Adrenal gland (tissue), 12 donors: ENCODE data around the gene MARK3. TPM values are rescaled to one million over a fixed set of nuclear protein-coding genes. Genes with fewer than 3 reads are reported as not detected.
A peak's percentile ranks its signal among the peaks of the same experiment; 100 is the strongest.

ENCODE experiments used
- DNase-seq, 7 donors: peaks; one replicate each; pipeline ENCODE4 v3.0.0-alpha.2; 2019 to 2020
- H3K27ac ChIP-seq, 5 donors: fragments of 200-600 bp; sonication (generic) in 4 of 5; 1 replicate in 3 of 5; 2 replicates in 2 of 5; pipeline versions ENCODE4 v1.5.1 to v1.8.0; 2016 to 2020; ENCODE audit warnings: mild to moderate bottlenecking in 1 of 5
- H3K27me3 ChIP-seq: fragments of 200-600 bp; 2 replicates; pipeline ENCODE4 v1.8.0; 2021
- H3K36me3 ChIP-seq, 2 donors: fragments of 200-600 bp; replicated peaks in 1 of 2; 1 replicate in 1 of 2; 2 replicates in 1 of 2; pipeline versions ENCODE4 v1.5.1 to v1.8.0; 2018 to 2022
- H3K4me1 ChIP-seq, 2 donors: fragments of 200-600 bp; replicated peaks in 1 of 2; 1 replicate in 1 of 2; 2 replicates in 1 of 2; pipeline versions ENCODE4 v1.5.1 to v1.8.0; 2018 to 2021
- H3K4me3 ChIP-seq, 4 donors: fragments of 200-600 bp; sonication (generic) in 3 of 4; one replicate each; pipeline ENCODE4 v1.5.1; 2016 to 2018
- H3K9me3 ChIP-seq, 3 donors: fragments of 200-600 bp; sonication (generic) in 1 of 3; replicated peaks in 1 of 3; 1 replicate in 2 of 3; 2 replicates in 1 of 3; pipeline versions ENCODE4 v1.5.1 to v1.8.0; 2016 to 2021
- POLR2A ChIP-seq, 2 donors: fragments of 450-650 bp; IDR thresholded peaks; one replicate each; pipeline ENCODE4 v1.6.1; 2017; ENCODE audit warnings: antibody characterized with exemption in 2 of 2, mild to moderate bottlenecking in 2 of 2, moderate library complexity in 1 of 2
- WGBS, 4 donors: extraction: QIAGEN DNeasy Blood & Tissue Kit in 2 of 4; methylation state at CpG; one replicate each; pipeline versions ENCODE4 v1.1.5 to v1.1.7; 2013 to 2017; 5-methylcytosine and 5-hydroxymethylcytosine counted together
- intact Hi-C, 2 donors: fragments of 100-400 bp; cut with DNase I; formaldehyde crosslinking; loops; one replicate each; pipeline versions ENCODE4 v1.14.1 to v1.15.0; 2022 to 2023
- polyA plus RNA-seq, 3 donors: library from polyadenylated mRNA; stranded (reverse); fragments of 200-250 nt in 2 of 3; fragments of 350-450 nt in 1 of 3; fragmentation: Illumina TruSeq in 1 of 3; extraction: RNeasy Lipid Tissue Mini Kit (QIAGEN cat#74804) in 1 of 3; gene quantifications; one replicate each; pipeline ENCODE4 v1.2.3, GENCODE V29; 2013 to 2014
- total RNA-seq, 9 donors: library from RNA; depleted of rRNA in 4 of 9; stranded (reverse); fragments of >200 nt in 4 of 9; fragments of 120-200 nt in 1 of 9; fragmentation: NEBNext Ultra II Directional in 1 of 9; extraction: Animal tissue kit (Norgen Biotek cat#: 25700) in 1 of 9; gene quantifications; one replicate each; pipeline versions ENCODE4 v1.1.0 to v1.2.4, GENCODE V29; 2013 to 2023
- TF ChIP-seq, protein P1 (sequence below), 6 experiments: fragments of 450-650 bp in 4 of 6; fragments of 200-600 bp in 2 of 6; sonication (generic) in 1 of 6; IDR thresholded peaks; 1 replicate in 5 of 6; 2 replicates in 1 of 6; pipeline versions ENCODE4 v1.5.1 to v1.8.0; 2016 to 2021; ENCODE audit warnings: antibody characterized with exemption in 6 of 6, mild to moderate bottlenecking in 2 of 6, moderate library complexity in 1 of 6
- donor health status: healthy with polysubstance abuse.
- donor health status: Bipolar disorder and iron deficiency.
- donor health status: DM: yes; HTN: yes; CAD: no.
- donor health status: DM: no; HTN: no; CAD: no.
- donor health status: DM: no; HTN: no; CAD: no.
- donor health status: DM: yes; HTN: yes; CAD: no.

MARK3 gene
- total and polyA plus RNA-seq, 12 donors: 73.1 to 233 (median 94.6) TPM

- Histone ChIP-seq H3K4me1 (peaks cover 3 to 9% of the 10 kb centered on the region in 2 donors), H3K9me3 (no peaks in the 10 kb centered on the region), H3K4me3 (no peak overlapping the region), H3K36me3 (peaks cover 0 to 51% of the 10 kb centered on the region in 2 donors), H3K27ac (no peak overlapping the region), H3K27me3 (no peaks in the 10 kb centered on the region)
- TF ChIP-seq POLR2A (IDR thresholded peaks at IDR 0.05): no peak
- TF ChIP-seq, protein P1, sequence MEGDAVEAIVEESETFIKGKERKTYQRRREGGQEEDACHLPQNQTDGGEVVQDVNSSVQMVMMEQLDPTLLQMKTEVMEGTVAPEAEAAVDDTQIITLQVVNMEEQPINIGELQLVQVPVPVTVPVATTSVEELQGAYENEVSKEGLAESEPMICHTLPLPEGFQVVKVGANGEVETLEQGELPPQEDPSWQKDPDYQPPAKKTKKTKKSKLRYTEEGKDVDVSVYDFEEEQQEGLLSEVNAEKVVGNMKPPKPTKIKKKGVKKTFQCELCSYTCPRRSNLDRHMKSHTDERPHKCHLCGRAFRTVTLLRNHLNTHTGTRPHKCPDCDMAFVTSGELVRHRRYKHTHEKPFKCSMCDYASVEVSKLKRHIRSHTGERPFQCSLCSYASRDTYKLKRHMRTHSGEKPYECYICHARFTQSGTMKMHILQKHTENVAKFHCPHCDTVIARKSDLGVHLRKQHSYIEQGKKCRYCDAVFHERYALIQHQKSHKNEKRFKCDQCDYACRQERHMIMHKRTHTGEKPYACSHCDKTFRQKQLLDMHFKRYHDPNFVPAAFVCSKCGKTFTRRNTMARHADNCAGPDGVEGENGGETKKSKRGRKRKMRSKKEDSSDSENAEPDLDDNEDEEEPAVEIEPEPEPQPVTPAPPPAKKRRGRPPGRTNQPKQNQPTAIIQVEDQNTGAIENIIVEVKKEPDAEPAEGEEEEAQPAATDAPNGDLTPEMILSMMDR (IDR thresholded peaks at IDR 0.05): no peak
- peak in 1 of 7 donors; percentile 45 for DNase-seq
- intact Hi-C loops: loop anchor here in 1 of 2 donors (10.0 kb wide), 2 partner anchors 57 to 157 kb away; partner anchors contain the start of gene EIF5
- 91 to 93% (median 92%) methylated on average over 10 of the region's 10 CpGs for WGBS, 4 donors
Measured at GRCh38 chr14:103491691-103492090, 106.5 kb downstream of the MARK3 start.

DNA sequence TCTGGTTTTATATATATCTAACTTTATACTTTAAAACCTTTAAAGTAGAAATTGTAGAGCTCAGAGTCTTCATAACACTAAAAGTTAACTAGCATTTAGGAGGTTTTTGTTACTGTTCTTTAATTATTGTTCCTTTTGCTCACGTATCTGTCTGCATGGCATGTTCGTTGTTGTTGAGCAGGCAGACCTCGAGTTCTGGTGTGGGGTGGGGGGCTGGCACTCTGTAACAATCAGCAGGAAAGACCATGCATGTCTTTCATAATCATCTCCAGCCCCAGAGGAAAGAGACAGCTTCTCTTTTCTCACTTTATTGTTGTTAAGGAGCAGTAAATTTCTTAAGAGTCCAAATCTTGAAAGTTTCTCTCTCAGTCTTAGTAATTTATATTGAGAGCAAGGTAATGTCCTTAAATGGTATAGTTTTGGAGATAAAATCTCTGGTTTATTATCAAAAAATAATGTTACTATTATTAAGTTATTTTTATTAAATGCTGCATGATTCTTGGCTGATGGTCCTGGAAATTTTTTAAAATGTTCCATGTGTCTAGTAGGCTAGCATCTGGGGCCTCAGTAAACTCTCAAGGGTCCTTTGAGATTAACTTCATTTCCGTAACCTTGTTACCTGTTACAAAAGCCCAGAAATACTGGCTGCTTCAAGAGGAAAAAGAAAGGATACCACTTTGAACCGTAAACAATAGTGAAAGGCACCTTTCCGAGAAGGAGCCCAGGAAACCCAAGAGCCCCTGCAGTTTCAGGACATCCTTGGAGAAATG, 107.1 kb downstream of the MARK3 start:
- Histone ChIP-seq H3K4me1 (peaks cover 3 to 16% of the 10 kb centered on the region in 2 donors), H3K36me3 (peaks cover 0 to 49% of the 10 kb centered on the region in 2 donors), H3K27ac (peak overlapping the region in 1 of 5 donors; percentile 7), H3K4me3 (no peak overlapping the region), H3K9me3 (no peaks in the 10 kb centered on the region), H3K27me3 (no peaks in the 10 kb centered on the region)
- intact Hi-C loops: loop anchor here in 1 of 2 donors (10.0 kb wide), 2 partner anchors 58 to 158 kb away; partner anchors contain the start of gene EIF5
- no peak for TF ChIP-seq POLR2A (IDR thresholded peaks at IDR 0.05)
- TF ChIP-seq, protein P1 (IDR thresholded peaks at IDR 0.05): no peak
- peak in 1 of 7 donors; percentile 25 for DNase-seq
- 81 to 86% (median 83%) methylated on average over 6 of the region's 6 CpGs for WGBS, 4 donors

DNA sequence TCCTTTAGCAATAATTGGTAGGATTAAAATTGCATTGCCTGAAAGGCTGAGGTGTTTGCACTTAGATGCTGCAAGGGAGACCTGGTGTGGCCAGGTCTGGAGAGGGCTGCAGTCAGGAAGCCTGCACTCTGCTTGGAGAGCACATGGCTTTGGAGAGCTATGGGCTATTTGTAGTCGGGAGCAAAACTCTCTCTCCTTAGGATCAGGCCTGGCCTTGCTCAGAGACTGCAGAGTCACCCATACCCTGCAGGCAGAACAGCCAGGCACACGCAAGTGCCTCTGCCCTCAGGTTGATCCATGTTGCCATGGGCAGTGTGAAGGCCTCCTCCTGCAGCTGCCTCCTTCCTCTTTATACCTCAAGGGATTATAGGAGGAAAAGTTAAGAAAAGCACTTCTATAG, 110.6 kb downstream of the MARK3 start:
- Histone ChIP-seq H3K27me3 (no peaks in the 10 kb centered on the region), H3K36me3 (peaks cover 0 to 39% of the 10 kb centered on the region in 2 donors), H3K4me3 (no peak overlapping the region), H3K4me1 (peaks cover 3 to 16% of the 10 kb centered on the region in 2 donors), H3K27ac (no peak overlapping the region), H3K9me3 (no peaks in the 10 kb centered on the region)
- TF ChIP-seq, protein P1 (IDR thresholded peaks at IDR 0.05): no peak
- TF ChIP-seq POLR2A (IDR thresholded peaks at IDR 0.05): no peak
- WGBS, 4 donors: 45 to 68% (median 61%) methylated on average over 2 of the region's 2 CpGs
- intact Hi-C loops: loop anchor here in 1 of 2 donors (10.0 kb wide), 2 partner anchors 61 to 161 kb away; partner anchors contain the start of gene EIF5
- DNase-seq: peak in 3 of 7 donors; percentile 18 to 57 (median 18)

GRCh38 chr14:103496776-103497175, 111.6 kb downstream of the MARK3 start:
- H3K4me3 ChIP-seq: no peak overlapping the region
- peaks cover 0 to 39% of the 10 kb centered on the region in 2 donors for H3K36me3 ChIP-seq
- no peaks in the 10 kb centered on the region for H3K9me3 ChIP-seq

More at GRCh38 chr14:103496776-103497175, 111.6 kb downstream of the MARK3 start:
- Histone ChIP-seq H3K4me1 (peaks cover 3 to 16% of the 10 kb centered on the region in 2 donors), H3K27me3 (no peaks in the 10 kb centered on the region), H3K27ac (no peak overlapping the region)
- WGBS, 4 donors: 0 to 33% (median 11%) methylated on average over 1 of the region's 1 CpG
- TF ChIP-seq POLR2A (IDR thresholded peaks at IDR 0.05): no peak
- TF ChIP-seq, protein P1 (IDR thresholded peaks at IDR 0.05): no peak
- DNase-seq: peak in 4 of 7 donors; percentile 13 to 40 (median 16)
- intact Hi-C loops: loop anchor here in 1 of 2 donors (10.0 kb wide), 2 partner anchors 62 to 162 kb away; partner anchors contain the start of gene EIF5
